OCI-LY7 (cell line): ENCODE results near the gene C5AR2. TPM values are rescaled to one million over a fixed set of nuclear protein-coding genes. Genes with fewer than 3 reads are reported as not detected.

Source experiments
- BruUV-seq: library from RNA; stranded (reverse); fragments of 400-500 nt; replicated peaks from 2 replicates; lab custom pipeline; 2021; lab: Mats Ljungman, UMichigan
- CTCF ChIA-PET: fragments of 300-600 bp; sonication (Branson Sonifier 250); formaldehyde crosslinking; loops from one replicate; lab custom pipeline; 2022; ENCODE audit warnings: antibody characterized with exemption; ENCODE audit not compliant: unreplicated experiment; lab: Charles Lee
- POLR2A ChIA-PET: fragments of 300-600 bp; sonication (Branson Sonifier 250); formaldehyde crosslinking; loops from one replicate; lab custom pipeline; 2022; ENCODE audit warnings: antibody characterized with exemption; lab: Charles Lee
- DNase-seq: peaks from one replicate; pipeline ENCODE4 v3.0.0-alpha.2; 2015; ENCODE audit warnings: low spot score
- H2AFZ ChIP-seq: fragments of 200-600 bp; sonication (generic), shearing (Covaris generic); 2 replicates; pipeline ENCODE4 v1.6.1; 2014; ENCODE audit warnings: mild to moderate bottlenecking, antibody characterized with exemption, low read length, moderate library complexity
- H3K27ac ChIP-seq: fragments of 200-600 bp; sonication (generic); 2 replicates; pipeline ENCODE4 v1.5.1; 2014; ENCODE audit warnings: mixed run types, low read depth, mild to moderate bottlenecking, moderate library complexity, low read length, inconsistent platforms; ENCODE audit not compliant: poor library complexity, severe bottlenecking
- H3K36me3 ChIP-seq: fragments of 200-600 bp; sonication (generic); 2 replicates; pipeline ENCODE4 v1.6.1; 2014; ENCODE audit warnings: mild to moderate bottlenecking, antibody characterized with exemption, low read length, moderate library complexity, mixed read lengths; ENCODE audit not compliant: insufficient read depth
- H3K4me1 ChIP-seq: fragments of 200-600 bp; sonication (generic); 2 replicates; pipeline ENCODE4 v1.5.1; 2014; ENCODE audit warnings: mild to moderate bottlenecking, low read length; ENCODE audit not compliant: insufficient read depth, poor library complexity, severe bottlenecking
- H3K4me2 ChIP-seq: fragments of 200-600 bp; sonication (generic); 2 replicates; pipeline ENCODE4 v1.6.1; 2014; ENCODE audit warnings: mild to moderate bottlenecking, low read length
- H3K4me3 ChIP-seq: fragments of 200-600 bp; sonication (generic); 2 replicates; pipeline ENCODE4 v1.5.1; 2014; ENCODE audit warnings: mild to moderate bottlenecking, low read depth, low read length; ENCODE audit not compliant: poor library complexity, severe bottlenecking
- H3K79me2 ChIP-seq: fragments of 200-600 bp; sonication (generic); 2 replicates; pipeline ENCODE4 v1.6.1; 2016; ENCODE audit warnings: low read depth, mild to moderate bottlenecking, low read length, moderate library complexity, mixed read lengths; ENCODE audit not compliant: insufficient read depth
- H3K9me2 ChIP-seq: fragments of 200-600 bp; sonication (generic); 2 replicates; pipeline ENCODE4 v1.6.1; 2016; ENCODE audit warnings: mild to moderate bottlenecking, low read length, mixed read lengths; ENCODE audit not compliant: insufficient read depth
- H3K9me3 ChIP-seq: fragments of 200-600 bp; sonication (generic); 2 replicates; pipeline ENCODE4 v1.6.1; 2014; ENCODE audit warnings: mild to moderate bottlenecking, mixed run types, low read length, mixed read lengths
- H4K20me1 ChIP-seq: fragments of 200-600 bp; sonication (generic); 2 replicates; pipeline ENCODE4 v1.6.1; 2014; ENCODE audit warnings: mild to moderate bottlenecking, antibody characterized with exemption, low read length, moderate library complexity, mixed read lengths; ENCODE audit not compliant: insufficient read depth
- EZH2phosphoT487 ChIP-seq: fragments of 200-600 bp; sonication (generic); IDR thresholded peaks from 2 replicates; pipeline ENCODE4 v1.6.1; 2018; ENCODE audit warnings: low read depth, borderline replicate concordance, mild to moderate bottlenecking, mixed run types, antibody characterized with exemption, low read length, moderate library complexity, mixed read lengths
- intact Hi-C: fragments of 100-400 bp; cut with micrococcal nuclease; formaldehyde crosslinking; loops from one replicate; pipeline ENCODE4 v1.10.0; 2022; ENCODE audit not compliant: unreplicated experiment
- total RNA-seq, 2 experiments: library from RNA; depleted of rRNA in 1 of 2; stranded (reverse); fragments of >200 nt in 1 of 2; shearing (Covaris generic) in 1 of 2; gene quantifications; 2 replicates each; pipeline ENCODE4 v1.2.3, GENCODE V29; 2014 to 2022
- TF ChIP-seq, protein P1 (sequence below): fragments of 200-600 bp; sonication (generic); conservative IDR thresholded peaks from 2 replicates; pipeline ENCODE4 v1.5.1; 2014; ENCODE audit warnings: mild to moderate bottlenecking, antibody characterized with exemption, low read length, moderate library complexity, mixed read lengths

C5AR2 gene
- total RNA-seq, 2 experiments from 2014 or later, result 2.6 to 2.9 TPM

DNA sequence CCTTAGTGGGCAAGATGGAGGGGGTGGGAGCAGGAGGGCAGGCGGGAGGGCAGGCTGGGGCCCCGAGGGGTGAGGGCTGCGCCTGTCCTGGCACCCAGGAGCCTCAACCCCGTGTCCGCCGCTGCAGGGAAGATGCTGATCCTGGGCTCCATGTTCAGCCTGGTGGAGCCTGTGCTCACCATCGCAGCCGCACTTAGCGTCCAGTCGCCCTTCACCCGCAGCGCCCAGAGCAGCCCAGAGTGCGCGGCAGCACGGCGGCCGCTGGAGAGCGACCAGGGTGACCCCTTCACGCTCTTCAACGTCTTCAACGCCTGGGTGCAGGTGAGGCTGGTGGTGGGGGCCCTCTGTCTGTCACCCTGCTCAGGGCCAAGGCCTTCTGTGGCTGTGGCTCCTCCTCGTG lies 40.6 kb downstream of the C5AR2 start:
- ChIA-PET CTCF (interaction anchor here (0.6 kb wide), 1 partner anchor 24 kb away, joined by 21 read pairs; the partner anchor contains the start of gene DHX34), POLR2A (no interaction called here)
- Histone ChIP-seq H3K79me2 (no peaks in the 10 kb centered on the region), H3K36me3 (peaks cover 83% of the 10 kb centered on the region), H3K9me2 (no peaks in the 10 kb centered on the region), H3K27ac (no peak overlapping the region), H2AFZ (no peak overlapping the region), H3K9me3 (no peaks in the 10 kb centered on the region), H4K20me1 (no peaks in the 10 kb centered on the region), H3K4me3 (no peak overlapping the region), H3K4me1 (no peaks in the 10 kb centered on the region), H3K4me2 (no peak overlapping the region)
- no TSS peak for BruUV-seq
- intact Hi-C loops, result no loop called here
- TF ChIP-seq EZH2phosphoT487, result no peak
- TF ChIP-seq, protein P1, sequence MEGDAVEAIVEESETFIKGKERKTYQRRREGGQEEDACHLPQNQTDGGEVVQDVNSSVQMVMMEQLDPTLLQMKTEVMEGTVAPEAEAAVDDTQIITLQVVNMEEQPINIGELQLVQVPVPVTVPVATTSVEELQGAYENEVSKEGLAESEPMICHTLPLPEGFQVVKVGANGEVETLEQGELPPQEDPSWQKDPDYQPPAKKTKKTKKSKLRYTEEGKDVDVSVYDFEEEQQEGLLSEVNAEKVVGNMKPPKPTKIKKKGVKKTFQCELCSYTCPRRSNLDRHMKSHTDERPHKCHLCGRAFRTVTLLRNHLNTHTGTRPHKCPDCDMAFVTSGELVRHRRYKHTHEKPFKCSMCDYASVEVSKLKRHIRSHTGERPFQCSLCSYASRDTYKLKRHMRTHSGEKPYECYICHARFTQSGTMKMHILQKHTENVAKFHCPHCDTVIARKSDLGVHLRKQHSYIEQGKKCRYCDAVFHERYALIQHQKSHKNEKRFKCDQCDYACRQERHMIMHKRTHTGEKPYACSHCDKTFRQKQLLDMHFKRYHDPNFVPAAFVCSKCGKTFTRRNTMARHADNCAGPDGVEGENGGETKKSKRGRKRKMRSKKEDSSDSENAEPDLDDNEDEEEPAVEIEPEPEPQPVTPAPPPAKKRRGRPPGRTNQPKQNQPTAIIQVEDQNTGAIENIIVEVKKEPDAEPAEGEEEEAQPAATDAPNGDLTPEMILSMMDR, result no peak
- no peak for DNase-seq

GRCh38 chr19:47373246-47374240 lies 41.6 kb downstream of the C5AR2 start:
- ChIA-PET CTCF (no interaction called here), POLR2A (interaction anchor here (0.6 kb wide), 1 partner anchor 198 kb away, joined by 4 read pairs; no protein-coding TSS in a partner anchor)

More at GRCh38 chr19:47373246-47374240, 41.6 kb downstream of the C5AR2 start:
- DNase-seq, result no peak
- no peak overlapping the region for H3K27ac ChIP-seq
- no peak overlapping the region for H3K4me3 ChIP-seq
- no peaks in the 10 kb centered on the region for H3K4me1 ChIP-seq
- no peak overlapping the region for H3K4me2 ChIP-seq
- intact Hi-C loops, result no loop called here
- TF ChIP-seq, protein P1, result no peak
- no peak for TF ChIP-seq EZH2phosphoT487
- peaks cover 92% of the 10 kb centered on the region for H3K36me3 ChIP-seq
- H3K9me3 ChIP-seq, result no peaks in the 10 kb centered on the region
- H2AFZ ChIP-seq, result no peak overlapping the region
- no TSS peak for BruUV-seq
- no peaks in the 10 kb centered on the region for H3K9me2 ChIP-seq
- H3K79me2 ChIP-seq, result no peaks in the 10 kb centered on the region
- no peaks in the 10 kb centered on the region for H4K20me1 ChIP-seq
